Thyroid gland (tissue), 4 donors: Measurements from ENCODE around the gene SORCS2.

Experiments
- CTCF ChIP-seq, 6 experiments: fragments of 200-600 bp in 3 of 6; fragments of 450-650 bp in 3 of 6; sonication (generic) in 3 of 6; IDR thresholded peaks; one replicate each; pipeline ENCODE4 v1.5.1; 2016 to 2019; ENCODE audit warnings: antibody characterized with exemption in 6 of 6, mild to moderate bottlenecking in 2 of 6, inconsistent platforms in 1 of 6, moderate library complexity in 1 of 6
- POLR2A ChIP-seq, 2 donors: fragments of 450-650 bp; IDR thresholded peaks; one replicate each; pipeline ENCODE4 v1.6.1; 2017; ENCODE audit warnings: antibody characterized with exemption in 2 of 2, mild to moderate bottlenecking in 2 of 2, moderate library complexity in 1 of 2

GRCh38 chr4:7343081-7343655 lies 150.8 kb downstream of the SORCS2 start:
- TF ChIP-seq CTCF (IDR thresholded peaks at IDR 0.05) (no peak), POLR2A (IDR thresholded peaks at IDR 0.05) (no peak)
